Transverse colon (tissue), 4 donors: ENCODE data around the gene ENPP1. TPM values are rescaled to one million over a fixed set of nuclear protein-coding genes. Genes with fewer than 3 reads are reported as not detected.
"Not testable (repeated sequence)": the region's sequence is repeated elsewhere in the genome, so short reads cannot be mapped to it uniquely, and the experiment has no call there.

Experiments used
- DNase-seq: peaks from one replicate; pipeline ENCODE4 v3.0.0-alpha.2; 2019
- H3K27ac ChIP-seq, 4 donors: fragments of 200-600 bp; sonication (generic); 2 replicates each; pipeline ENCODE4 v1.5.1; 2016 to 2018; ENCODE audit warnings: inconsistent platforms in 4 of 4
- H3K27me3 ChIP-seq: fragments of 200-600 bp; sonication (generic); 2 replicates; pipeline ENCODE4 v1.5.1; 2017; ENCODE audit warnings: inconsistent platforms
- H3K36me3 ChIP-seq, 4 donors: fragments of 200-600 bp; sonication (generic); 2 replicates each; pipeline ENCODE4 v1.5.1; 2017 to 2019; ENCODE audit warnings: inconsistent platforms in 4 of 4
- H3K4me1 ChIP-seq, 4 donors: fragments of 200-600 bp; sonication (generic); 2 replicates each; pipeline ENCODE4 v1.5.1; 2017 to 2020; ENCODE audit warnings: inconsistent platforms in 4 of 4
- H3K4me3 ChIP-seq, 4 donors: fragments of 200-600 bp; sonication (generic); 1 replicate in 1 of 4; 2 replicates in 3 of 4; pipeline versions ENCODE4 v1.5.1 to v1.6.1; 2017 to 2019; ENCODE audit warnings: inconsistent platforms in 4 of 4
- H3K9me3 ChIP-seq, 2 donors: fragments of 200-600 bp; sonication (generic); 2 replicates each; pipeline ENCODE4 v1.5.1; 2017 to 2019; ENCODE audit warnings: inconsistent platforms in 2 of 2
- EP300 ChIP-seq: sonication (generic); formaldehyde crosslinking; IDR thresholded peaks from one replicate; pipeline ENCODE4 v1.6.1; 2017; ENCODE audit warnings: antibody characterized with exemption, low read depth
- POLR2A ChIP-seq: fragments of 450-650 bp; IDR thresholded peaks from one replicate; pipeline ENCODE4 v1.6.1; 2016; ENCODE audit warnings: antibody characterized with exemption, mild to moderate bottlenecking, moderate library complexity
- POLR2AphosphoS5 ChIP-seq, 3 donors: sonication (generic); formaldehyde crosslinking; IDR thresholded peaks; one replicate each; pipeline ENCODE4 v1.6.1; 2016; ENCODE audit warnings: antibody characterized with exemption in 3 of 3
- WGBS, 2 donors: methylation state at CpG; one replicate each; pipeline ENCODE4 v1.1.5; 2018; ENCODE audit warnings: low coverage in 1 of 2; 5-methylcytosine and 5-hydroxymethylcytosine counted together
- in situ Hi-C, 4 donors: fragments of 200-750 bp; cut with MboI; loops; one replicate each; pipeline versions ENCODE4 v1.15.0 to v1.15.1; 2017; ENCODE audit warnings: low sequenced_read_pairs in 3 of 4, low pct_ligation_motif_present in 1 of 4, low pct_unique_long_range_greater_than_20kb in 1 of 4
- intact Hi-C: fragments of 100-400 bp; cut with DNase I; formaldehyde crosslinking; loops from one replicate; pipeline ENCODE4 v1.15.1; 2023; ENCODE audit warnings: low total_unique reads
- total RNA-seq, 4 donors: library from RNA; depleted of rRNA; stranded (reverse); fragments of >200 nt; gene quantifications; one replicate each; pipeline ENCODE4 v1.1.0, GENCODE V29; 2016
- TF ChIP-seq, protein P1 (sequence below), 5 experiments: fragments of 200-600 bp in 3 of 5; fragments of 450-650 bp in 2 of 5; sonication (generic) in 3 of 5; IDR thresholded peaks; 1 replicate in 2 of 5; 2 replicates in 3 of 5; pipeline ENCODE4 v1.5.1; 2016 to 2017; ENCODE audit warnings: antibody characterized with exemption in 5 of 5, inconsistent platforms in 3 of 5, mild to moderate bottlenecking in 2 of 5, moderate library complexity in 1 of 5

The ENPP1 gene
- total RNA-seq, 4 donors from 2014 or later = 3.4 to 24.0 (median 22.8) TPM

DNA sequence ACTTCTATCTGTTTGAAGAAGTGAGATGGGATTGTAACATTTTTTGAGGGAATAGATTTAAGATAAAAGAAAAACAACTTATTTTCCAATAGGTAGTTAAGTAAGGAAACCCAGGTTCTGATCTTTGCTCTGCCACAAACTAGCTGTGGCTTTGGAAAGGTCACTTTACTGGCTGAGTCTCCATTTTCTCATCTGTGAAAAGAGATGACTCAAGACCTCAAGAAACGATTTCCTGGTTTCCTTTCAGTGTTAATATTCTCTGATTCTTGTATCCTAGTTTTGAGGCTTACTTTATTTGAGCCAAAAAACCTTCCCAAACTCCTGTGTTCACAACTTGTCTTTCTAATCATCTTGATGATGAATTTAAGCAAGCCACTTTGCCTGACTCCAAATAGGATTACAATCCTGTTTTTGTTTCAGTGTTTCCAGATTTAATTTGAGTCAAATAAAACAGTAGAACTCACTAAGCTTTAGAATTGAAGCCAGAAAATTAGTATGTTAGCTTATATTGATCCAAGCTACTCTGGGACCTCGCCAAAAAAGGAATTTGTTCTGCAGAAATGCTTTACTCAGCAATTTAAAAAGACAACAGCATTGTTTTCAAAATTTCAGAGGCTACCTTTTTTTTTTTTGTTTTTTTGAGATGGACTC, 51.1 kb downstream of the ENPP1 start:
- TF ChIP-seq EP300 = no peak
- no peak for TF ChIP-seq POLR2A
- TF ChIP-seq POLR2AphosphoS5 (IDR thresholded peaks at IDR 0.05) = no peak
- TF ChIP-seq, protein P1, sequence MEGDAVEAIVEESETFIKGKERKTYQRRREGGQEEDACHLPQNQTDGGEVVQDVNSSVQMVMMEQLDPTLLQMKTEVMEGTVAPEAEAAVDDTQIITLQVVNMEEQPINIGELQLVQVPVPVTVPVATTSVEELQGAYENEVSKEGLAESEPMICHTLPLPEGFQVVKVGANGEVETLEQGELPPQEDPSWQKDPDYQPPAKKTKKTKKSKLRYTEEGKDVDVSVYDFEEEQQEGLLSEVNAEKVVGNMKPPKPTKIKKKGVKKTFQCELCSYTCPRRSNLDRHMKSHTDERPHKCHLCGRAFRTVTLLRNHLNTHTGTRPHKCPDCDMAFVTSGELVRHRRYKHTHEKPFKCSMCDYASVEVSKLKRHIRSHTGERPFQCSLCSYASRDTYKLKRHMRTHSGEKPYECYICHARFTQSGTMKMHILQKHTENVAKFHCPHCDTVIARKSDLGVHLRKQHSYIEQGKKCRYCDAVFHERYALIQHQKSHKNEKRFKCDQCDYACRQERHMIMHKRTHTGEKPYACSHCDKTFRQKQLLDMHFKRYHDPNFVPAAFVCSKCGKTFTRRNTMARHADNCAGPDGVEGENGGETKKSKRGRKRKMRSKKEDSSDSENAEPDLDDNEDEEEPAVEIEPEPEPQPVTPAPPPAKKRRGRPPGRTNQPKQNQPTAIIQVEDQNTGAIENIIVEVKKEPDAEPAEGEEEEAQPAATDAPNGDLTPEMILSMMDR (IDR thresholded peaks at IDR 0.05) = no peak
- DNase-seq = no peak
- intact Hi-C loops = no loop called here
- Histone ChIP-seq H3K36me3 (no peaks in the 10 kb centered on the region), H3K27me3 (no peaks in the 10 kb centered on the region), H3K27ac (no peak overlapping the region), H3K4me3 (no peak overlapping the region), H3K9me3 (no peaks in the 10 kb centered on the region), H3K4me1 (peaks cover 0 to 17% (median 6%) of the 10 kb centered on the region in 4 donors)
- 28 to 34% methylated on average over 2 of the region's 2 CpGs for WGBS, 2 donors
- in situ Hi-C loops = no loop called here

GRCh38 chr6:131859658-131860057, 51.8 kb downstream of the ENPP1 start:
- in situ Hi-C loops, H3K36me3 ChIP-seq, intact Hi-C loops, DNase-seq, H3K9me3 ChIP-seq, H3K27ac ChIP-seq, H3K27me3 ChIP-seq, H3K4me3 ChIP-seq: not testable (repeated sequence)
- 90 to 92% methylated on average over 4 to 5 of the region's 5 CpGs for WGBS, 2 donors
- peaks cover 0 to 17% (median 9%) of the 10 kb centered on the region in 4 donors for H3K4me1 ChIP-seq

DNA sequence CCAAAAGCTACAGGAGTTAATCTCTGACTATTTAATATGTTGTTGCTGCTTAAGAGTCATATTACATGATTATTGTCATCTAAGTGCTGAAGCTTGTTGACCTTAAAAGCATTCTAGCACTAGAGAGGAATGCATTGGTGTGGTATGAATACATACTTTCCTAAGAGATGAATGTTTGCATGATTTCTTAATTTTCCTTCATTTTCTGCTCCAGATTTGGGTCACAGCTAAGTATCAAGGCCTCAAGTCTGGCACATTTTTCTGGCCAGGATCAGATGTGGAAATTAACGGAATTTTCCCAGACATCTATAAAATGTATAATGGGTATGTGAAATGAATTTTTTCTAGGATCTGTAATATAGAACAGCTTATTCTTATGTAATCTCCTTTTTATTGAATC, 53.6 kb downstream of the ENPP1 start:
- TF ChIP-seq POLR2AphosphoS5 (IDR thresholded peaks at IDR 0.05) (no peak), POLR2A (no peak), EP300 (no peak)
- TF ChIP-seq, protein P1 (IDR thresholded peaks at IDR 0.05) = no peak
- 91 to 94% methylated on average over 1 of the region's 1 CpG for WGBS, 2 donors
- Histone ChIP-seq H3K4me1 (peaks cover 0 to 17% (median 9%) of the 10 kb centered on the region in 4 donors), H3K27ac (no peak overlapping the region), H3K36me3 (no peaks in the 10 kb centered on the region), H3K27me3 (no peaks in the 10 kb centered on the region), H3K4me3 (no peak overlapping the region), H3K9me3 (no peaks in the 10 kb centered on the region)
- DNase-seq = no peak
- intact Hi-C loops = no loop called here
- in situ Hi-C loops = no loop called here

DNA sequence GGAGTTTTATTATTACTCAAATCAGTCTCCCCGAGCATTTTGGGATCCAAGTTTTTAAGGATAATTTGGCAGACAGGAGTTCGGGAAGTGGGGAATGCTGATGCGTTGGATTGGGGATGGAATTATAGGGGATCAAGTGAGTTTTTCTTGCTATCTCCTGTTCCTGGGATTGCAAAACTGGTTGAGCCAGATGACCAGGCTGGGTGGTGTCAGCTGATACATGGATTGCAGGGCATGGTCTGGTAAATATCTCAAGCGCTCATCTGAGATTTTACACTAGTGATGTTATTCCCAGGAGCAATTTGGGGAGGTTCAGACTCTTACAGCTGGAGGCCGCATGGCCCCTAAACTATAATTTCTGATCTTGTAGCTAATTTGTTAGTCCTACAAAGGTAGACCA, 54.7 kb downstream of the ENPP1 start:
- peak overlapping the region; percentile 76 to 82 (median 79) for H3K27ac ChIP-seq

More for the DNA sequence above, 54.7 kb downstream of the ENPP1 start:
- no peaks in the 10 kb centered on the region for H3K27me3 ChIP-seq
- in situ Hi-C loops (no loop called here), intact Hi-C loops (no loop called here)
- peak; percentile 55 for DNase-seq
- 73 to 79% methylated on average over 3 to 5 of the region's 5 CpGs for WGBS, 2 donors
- peaks cover 0 to 17% (median 9%) of the 10 kb centered on the region in 4 donors for H3K4me1 ChIP-seq
- TF ChIP-seq, protein P1 (IDR thresholded peaks at IDR 0.05) = no peak
- TF ChIP-seq POLR2A = no peak
- no peak for TF ChIP-seq EP300
- TF ChIP-seq POLR2AphosphoS5 (IDR thresholded peaks at IDR 0.05) = no peak
- H3K9me3 ChIP-seq = no peaks in the 10 kb centered on the region
- no peak overlapping the region for H3K4me3 ChIP-seq
- H3K36me3 ChIP-seq = no peaks in the 10 kb centered on the region
